CD8-positive, alpha-beta memory T cell (primary cell): ENCODE measurements around the gene SSU72. TPM values are rescaled to one million over a fixed set of nuclear protein-coding genes. Genes with fewer than 3 reads are reported as not detected.

ENCODE experiments used
- CTCF ChIA-PET: fragments of 350-600 bp; sonication (Branson Sonifier 250); formaldehyde crosslinking; loops from one replicate; lab custom pipeline; 2021; ENCODE audit warnings: antibody characterized with exemption; lab: Charles Lee
- POLR2A ChIA-PET: fragments of 350-600 bp; sonication (Branson Sonifier 250); formaldehyde crosslinking; loops from one replicate; lab custom pipeline; 2021; ENCODE audit warnings: antibody characterized with exemption; lab: Charles Lee
- DNase-seq, 5 donors: peaks; one replicate each; pipeline versions ENCODE4 v3.0.0 to v3.0.0-alpha.2; 2020 to 2022; ENCODE audit warnings: mixed read lengths in 1 of 5
- H3K27ac ChIP-seq: one replicate; pipeline ENCODE4 v1.7.0; 2013; ENCODE audit warnings: low read depth, mild to moderate bottlenecking, low read length, moderate library complexity
- H3K27me3 ChIP-seq: 2 replicates; pipeline ENCODE4 v1.7.0; 2013; ENCODE audit warnings: low read length, mild to moderate bottlenecking; ENCODE audit not compliant: insufficient read depth, poor library complexity, severe bottlenecking
- H3K36me3 ChIP-seq: 2 replicates; pipeline ENCODE4 v1.7.0; 2013; ENCODE audit warnings: mild to moderate bottlenecking, low read length, moderate library complexity; ENCODE audit not compliant: insufficient read depth
- H3K4me1 ChIP-seq: 2 replicates; pipeline ENCODE4 v1.7.0; 2013; ENCODE audit warnings: mild to moderate bottlenecking, low read length, moderate library complexity; ENCODE audit not compliant: insufficient read depth
- H3K4me3 ChIP-seq: 2 replicates; pipeline ENCODE4 v1.7.0; 2013; ENCODE audit warnings: mild to moderate bottlenecking, low read length
- H3K9me3 ChIP-seq: 2 replicates; pipeline ENCODE4 v1.7.0; 2013; ENCODE audit warnings: mild to moderate bottlenecking, low read length
- H3K27ac Mint-ChIP-seq, 8 donors: one replicate each; pipeline ENCODE4 v1.8.0; 2020 to 2021; ENCODE audit warnings: mixed read lengths in 8 of 8, mild to moderate bottlenecking in 6 of 8, inconsistent platforms in 3 of 8, moderate library complexity in 3 of 8
- H3K27me3 Mint-ChIP-seq, 2 donors: one replicate each; pipeline ENCODE4 v1.8.0; 2020 to 2021; ENCODE audit warnings: mixed read lengths in 2 of 2, mild to moderate bottlenecking in 1 of 2, moderate library complexity in 1 of 2
- H3K36me3 Mint-ChIP-seq, 3 donors: one replicate each; pipeline ENCODE4 v1.8.0; 2020 to 2021; ENCODE audit warnings: mixed read lengths in 3 of 3, inconsistent platforms in 1 of 3, mild to moderate bottlenecking in 1 of 3
- H3K4me1 Mint-ChIP-seq, 3 donors: one replicate each; pipeline ENCODE4 v1.8.0; 2020 to 2021; ENCODE audit warnings: mixed read lengths in 3 of 3, inconsistent platforms in 1 of 3, mild to moderate bottlenecking in 1 of 3
- H3K4me3 Mint-ChIP-seq, 7 donors: one replicate each; pipeline ENCODE4 v1.8.0; 2020 to 2021; ENCODE audit warnings: mixed read lengths in 7 of 7, mild to moderate bottlenecking in 6 of 7, moderate library complexity in 4 of 7, inconsistent platforms in 2 of 7
- H3K9me3 Mint-ChIP-seq, 5 donors: one replicate each; pipeline ENCODE4 v1.8.0; 2020 to 2022; ENCODE audit warnings: mixed read lengths in 5 of 5, mild to moderate bottlenecking in 3 of 5, moderate library complexity in 2 of 5, inconsistent platforms in 1 of 5
- polyA plus RNA-seq: library from polyadenylated mRNA; unstranded; fragments of 300-500 nt; fragmentation: Illumina TruSeq; gene quantifications from one replicate; pipeline ENCODE4 v1.2.3, GENCODE V29; 2021
- total RNA-seq, 2 experiments: library from RNA; stranded (reverse); gene quantifications; one replicate each; pipeline ENCODE4 v1.2.3, GENCODE V29; 2021

Gene SSU72
- total and polyA plus RNA-seq, 3 experiments from 2014 or later, result 123 to 231 (median 128) TPM

- no peak for DNase-seq
- H3K4me3 Mint-ChIP-seq, result no peak overlapping the region
- peaks cover 0 to 8% (median 5%) of the 10 kb centered on the region in 3 donors for H3K4me1 Mint-ChIP-seq
Measured at GRCh38 chr1:1548591-1548990, 26.1 kb downstream of the SSU72 start.

DNA sequence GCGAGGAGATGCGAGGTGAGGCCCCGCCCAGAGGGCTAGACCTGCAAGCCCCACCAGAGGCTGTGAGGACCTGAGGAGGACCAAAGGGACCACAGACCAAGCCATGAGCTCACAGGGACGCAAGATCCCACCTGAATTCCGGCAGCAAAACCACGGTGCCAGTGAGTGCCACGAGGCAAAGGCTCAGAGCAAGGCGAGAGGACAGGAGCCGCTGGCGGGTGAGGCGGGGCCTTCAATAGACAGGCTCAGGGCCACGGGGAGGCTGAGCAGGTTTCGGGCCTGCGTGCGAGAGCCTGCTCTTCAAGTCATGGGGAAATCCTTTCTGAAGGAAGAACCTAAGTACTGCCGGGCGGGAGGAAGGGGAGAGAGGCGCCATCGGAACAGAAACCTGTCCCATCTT lies 27.2 kb downstream of the SSU72 start:
- POLR2A ChIA-PET, result no interaction called here
- Histone ChIP-seq H3K36me3 (no peaks in the 10 kb centered on the region), H3K4me1 (no peaks in the 10 kb centered on the region), H3K9me3 (no peaks in the 10 kb centered on the region), H3K27ac (no peak overlapping the region), H3K4me3 (no peak overlapping the region), H3K27me3 (no peaks in the 10 kb centered on the region)
- Mint-ChIP-seq H3K4me3 (no peak overlapping the region), H3K36me3 (peaks cover 0 to 14% (median 0%) of the 10 kb centered on the region in 3 donors), H3K27me3 (no peaks in the 10 kb centered on the region), H3K9me3 (no peaks in the 10 kb centered on the region), H3K4me1 (peaks cover 0 to 8% (median 5%) of the 10 kb centered on the region in 3 donors), H3K27ac (peak overlapping the region in 1 of 8 donors; percentile 12)
- no peak for DNase-seq
- CTCF ChIA-PET, result no interaction called here

More at GRCh38 chr1:1548591-1548990, 26.1 kb downstream of the SSU72 start:
- no peaks in the 10 kb centered on the region for H3K27me3 ChIP-seq
- H3K36me3 ChIP-seq, result no peaks in the 10 kb centered on the region
- no peak overlapping the region for H3K4me3 ChIP-seq
- no peaks in the 10 kb centered on the region for H3K4me1 ChIP-seq
- H3K9me3 ChIP-seq, result no peaks in the 10 kb centered on the region
- H3K27me3 Mint-ChIP-seq, result no peaks in the 10 kb centered on the region
- no peaks in the 10 kb centered on the region for H3K9me3 Mint-ChIP-seq
- peaks cover 0 to 8% (median 0%) of the 10 kb centered on the region in 3 donors for H3K36me3 Mint-ChIP-seq
- ChIA-PET POLR2A (no interaction called here), CTCF (no interaction called here)
- H3K27ac ChIP-seq, result no peak overlapping the region
- H3K27ac Mint-ChIP-seq, result no peak overlapping the region

DNA sequence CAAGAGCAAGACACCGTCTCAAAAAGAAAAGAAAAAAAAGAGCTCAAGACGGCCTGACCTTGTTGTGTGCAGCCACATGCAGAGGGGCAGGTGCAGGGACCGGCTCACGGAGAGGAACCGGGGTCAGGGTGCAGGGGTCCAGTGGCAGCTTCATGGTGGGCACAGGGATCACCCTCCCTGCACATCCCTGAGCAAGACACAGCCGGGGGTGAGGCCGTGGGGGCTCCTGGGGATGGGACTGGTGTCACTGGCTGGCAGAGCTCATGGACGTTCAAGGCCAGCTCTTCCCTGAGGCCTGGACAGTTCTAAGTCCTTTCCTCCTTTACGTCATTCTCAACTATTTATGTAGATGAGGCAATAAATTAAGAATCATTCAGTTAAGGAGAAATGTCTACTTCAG lies 27.7 kb downstream of the SSU72 start:
- Mint-ChIP-seq H3K27me3 (no peaks in the 10 kb centered on the region), H3K4me1 (peaks cover 0 to 8% (median 5%) of the 10 kb centered on the region in 3 donors), H3K36me3 (peaks cover 0 to 15% (median 0%) of the 10 kb centered on the region in 3 donors), H3K9me3 (no peaks in the 10 kb centered on the region), H3K4me3 (no peak overlapping the region), H3K27ac (no peak overlapping the region)
- POLR2A ChIA-PET, result no interaction called here
- Histone ChIP-seq H3K9me3 (no peaks in the 10 kb centered on the region), H3K36me3 (no peaks in the 10 kb centered on the region), H3K4me1 (no peaks in the 10 kb centered on the region), H3K27me3 (no peaks in the 10 kb centered on the region), H3K4me3 (no peak overlapping the region), H3K27ac (no peak overlapping the region)
- CTCF ChIA-PET, result no interaction called here
- DNase-seq, result no peak

GRCh38 chr1:1545946-1546737 lies 28.5 kb downstream of the SSU72 start:
- ChIA-PET CTCF (no interaction called here), POLR2A (no interaction called here)
- Histone ChIP-seq H3K27ac (no peak overlapping the region), H3K9me3 (no peaks in the 10 kb centered on the region), H3K4me1 (no peaks in the 10 kb centered on the region), H3K36me3 (no peaks in the 10 kb centered on the region), H3K27me3 (no peaks in the 10 kb centered on the region), H3K4me3 (no peak overlapping the region)
- DNase-seq, result no peak
- Mint-ChIP-seq H3K9me3 (no peaks in the 10 kb centered on the region), H3K36me3 (peaks cover 0 to 22% (median 0%) of the 10 kb centered on the region in 3 donors), H3K4me1 (peaks cover 0 to 12% (median 5%) of the 10 kb centered on the region in 3 donors), H3K27ac (no peak overlapping the region), H3K27me3 (no peaks in the 10 kb centered on the region), H3K4me3 (no peak overlapping the region)

DNA sequence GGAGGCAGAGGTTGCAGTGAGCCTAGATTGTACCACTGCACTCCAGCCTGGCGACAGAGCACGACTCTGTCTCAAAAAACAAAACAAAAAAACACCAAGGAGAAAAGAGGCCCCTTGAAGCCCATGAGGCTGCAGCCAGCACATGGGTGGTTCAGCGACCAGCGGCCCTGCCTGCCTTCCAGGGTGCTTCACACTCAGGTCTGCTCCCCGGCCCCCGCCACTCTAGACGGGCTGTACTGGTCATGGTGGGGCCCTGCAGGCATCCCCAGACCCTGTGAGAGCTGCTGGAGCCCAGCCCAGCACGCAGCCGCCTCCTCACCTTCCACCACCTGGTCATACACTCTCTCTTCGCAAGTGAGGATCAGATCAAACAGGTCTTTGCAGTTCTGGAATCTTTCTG lies 30.1 kb downstream of the SSU72 start:
- no peaks in the 10 kb centered on the region for H3K36me3 ChIP-seq

GRCh38 chr1:1543706-1544099 lies 31.0 kb downstream of the SSU72 start:
- no peaks in the 10 kb centered on the region for H3K4me1 ChIP-seq
- Mint-ChIP-seq H3K9me3 (no peaks in the 10 kb centered on the region), H3K36me3 (peaks cover 0 to 22% (median 0%) of the 10 kb centered on the region in 3 donors), H3K4me1 (peaks cover 0 to 11% (median 5%) of the 10 kb centered on the region in 3 donors), H3K27ac (no peak overlapping the region), H3K4me3 (no peak overlapping the region), H3K27me3 (no peaks in the 10 kb centered on the region)
- H3K36me3 ChIP-seq, result no peaks in the 10 kb centered on the region
- H3K4me3 ChIP-seq, result no peak overlapping the region
- no peak for DNase-seq
- H3K27me3 ChIP-seq, result no peaks in the 10 kb centered on the region
- no peaks in the 10 kb centered on the region for H3K9me3 ChIP-seq
- POLR2A ChIA-PET, result no interaction called here
- CTCF ChIA-PET, result interaction anchor here (1.0 kb wide), 1 partner anchor 26 kb away, joined by 3 read pairs; no protein-coding TSS in a partner anchor
- H3K27ac ChIP-seq, result no peak overlapping the region

More for the DNA sequence above, 30.1 kb downstream of the SSU72 start:
- Histone ChIP-seq H3K4me3 (no peak overlapping the region), H3K4me1 (no peaks in the 10 kb centered on the region), H3K27ac (no peak overlapping the region), H3K9me3 (no peaks in the 10 kb centered on the region), H3K27me3 (no peaks in the 10 kb centered on the region)
- Mint-ChIP-seq H3K27me3 (no peaks in the 10 kb centered on the region), H3K36me3 (peaks cover 0 to 22% (median 0%) of the 10 kb centered on the region in 3 donors), H3K4me1 (peaks cover 0 to 9% (median 3%) of the 10 kb centered on the region in 3 donors), H3K27ac (peak overlapping the region in 2 of 8 donors; percentile 19 to 71), H3K9me3 (no peaks in the 10 kb centered on the region), H3K4me3 (no peak overlapping the region)
- POLR2A ChIA-PET, result no interaction called here
- CTCF ChIA-PET, result interaction anchor here (1.0 kb wide), 1 partner anchor 25 kb away, joined by 3 read pairs; no protein-coding TSS in a partner anchor
- DNase-seq, result no peak

- ChIA-PET POLR2A (no interaction called here), CTCF (no interaction called here)
- Mint-ChIP-seq H3K4me1 (peaks cover 0 to 14% (median 5%) of the 10 kb centered on the region in 3 donors), H3K27ac (peak overlapping the region in 1 of 8 donors; percentile 36), H3K4me3 (peak overlapping the region in 3 of 7 donors; percentile 11 to 61 (median 29)), H3K27me3 (no peaks in the 10 kb centered on the region), H3K36me3 (peaks cover 0 to 22% (median 0%) of the 10 kb centered on the region in 3 donors), H3K9me3 (no peaks in the 10 kb centered on the region)
- Histone ChIP-seq H3K27me3 (no peaks in the 10 kb centered on the region), H3K9me3 (no peaks in the 10 kb centered on the region), H3K4me3 (no peak overlapping the region), H3K4me1 (no peaks in the 10 kb centered on the region), H3K36me3 (no peaks in the 10 kb centered on the region), H3K27ac (no peak overlapping the region)
- DNase-seq, result no peak
Measured at GRCh38 chr1:1542766-1543705, 31.6 kb downstream of the SSU72 start.
